Stomach (tissue), 4 donors: ENCODE measurements around the gene PHF20.

ENCODE experiments used
- CTCF ChIP-seq, 7 experiments: fragments of 450-650 bp in 4 of 7; fragments of 200-600 bp in 3 of 7; sonication (generic) in 3 of 7; IDR thresholded peaks; one replicate each; pipeline ENCODE4 v1.5.1; 2016 to 2019; ENCODE audit warnings: antibody characterized with exemption in 7 of 7, control low read depth in 2 of 7, mild to moderate bottlenecking in 1 of 7
- EP300 ChIP-seq: sonication (generic); formaldehyde crosslinking; IDR thresholded peaks from one replicate; pipeline ENCODE4 v1.6.1; 2017; ENCODE audit warnings: antibody characterized with exemption
- POLR2A ChIP-seq, 4 donors: fragments of 450-650 bp; IDR thresholded peaks; one replicate each; pipeline ENCODE4 v1.6.1; 2016; ENCODE audit warnings: antibody characterized with exemption in 4 of 4, control low read depth in 2 of 4, mild to moderate bottlenecking in 1 of 4, moderate library complexity in 1 of 4
- POLR2AphosphoS5 ChIP-seq, 3 donors: sonication (generic); formaldehyde crosslinking; IDR thresholded peaks; one replicate each; pipeline ENCODE4 v1.6.1; 2016; ENCODE audit warnings: antibody characterized with exemption in 3 of 3

GRCh38 chr20:35971981-35972380 lies 200.2 kb downstream of the PHF20 start:
- no peak for TF ChIP-seq CTCF (IDR thresholded peaks at IDR 0.05)
- TF ChIP-seq POLR2A (IDR thresholded peaks at IDR 0.05): no peak
- TF ChIP-seq EP300: no peak
- no peak for TF ChIP-seq POLR2AphosphoS5 (IDR thresholded peaks at IDR 0.05)
